A549 (cell line): Measurements from ENCODE around the gene XRCC6.

Experiments
- ELK1 ChIP-seq: fragments of 150-350 bp; IDR thresholded peaks from 2 replicates; pipeline ENCODE4 v1.6.1; 2014; ENCODE audit warnings: low read depth, mild to moderate bottlenecking, low read length
- HES2 ChIP-seq: fragments of >200 bp; sonication (Bioruptor Twin); formaldehyde crosslinking; IDR thresholded peaks from 2 replicates; pipeline ENCODE4 v1.6.1; 2016
- KDM1A ChIP-seq: fragments of 200-600 bp; sonication (generic); IDR thresholded peaks from 2 replicates; pipeline ENCODE4 v1.6.1; 2016; ENCODE audit warnings: low read depth, mild to moderate bottlenecking
- RFX5 ChIP-seq: fragments of 450-650 bp; IDR thresholded peaks from 2 replicates; pipeline ENCODE4 v1.7.1; 2014; ENCODE audit warnings: antibody characterized with exemption, mild to moderate bottlenecking, moderate library complexity
- TP53 ChIP-seq: fragments of 250-450 bp; sonication (Bioruptor Pico); IDR thresholded peaks from 2 replicates; pipeline ENCODE4 v1.5.0; 2021; ENCODE audit warnings: mild to moderate bottlenecking, moderate library complexity
- TF ChIP-seq, protein P1 (sequence below): fragments of 200-600 bp; sonication (generic); IDR thresholded peaks from 2 replicates; pipeline ENCODE4 v1.6.1; 2016; ENCODE audit warnings: antibody characterized with exemption, mild to moderate bottlenecking, moderate library complexity
- TF ChIP-seq, protein P2 (sequence below): fragments of >200 bp; sonication (Bioruptor Twin); formaldehyde crosslinking; IDR thresholded peaks from 3 replicates; pipeline ENCODE4 v1.5.1; 2016

DNA sequence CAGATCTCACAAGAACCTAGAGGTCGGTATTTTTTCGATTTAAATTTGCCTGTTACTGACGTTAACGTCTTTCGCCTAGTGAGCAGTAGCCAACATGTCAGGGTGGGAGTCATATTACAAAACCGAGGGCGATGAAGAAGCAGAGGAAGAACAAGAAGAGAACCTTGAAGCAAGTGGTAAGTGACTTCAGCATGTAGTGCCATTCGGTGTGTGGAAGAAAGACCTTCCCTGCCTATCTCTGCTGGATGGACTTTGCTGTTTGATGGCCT is 750 bp downstream of the XRCC6 start:
- no peak for TF ChIP-seq KDM1A
- TF ChIP-seq, protein P1, sequence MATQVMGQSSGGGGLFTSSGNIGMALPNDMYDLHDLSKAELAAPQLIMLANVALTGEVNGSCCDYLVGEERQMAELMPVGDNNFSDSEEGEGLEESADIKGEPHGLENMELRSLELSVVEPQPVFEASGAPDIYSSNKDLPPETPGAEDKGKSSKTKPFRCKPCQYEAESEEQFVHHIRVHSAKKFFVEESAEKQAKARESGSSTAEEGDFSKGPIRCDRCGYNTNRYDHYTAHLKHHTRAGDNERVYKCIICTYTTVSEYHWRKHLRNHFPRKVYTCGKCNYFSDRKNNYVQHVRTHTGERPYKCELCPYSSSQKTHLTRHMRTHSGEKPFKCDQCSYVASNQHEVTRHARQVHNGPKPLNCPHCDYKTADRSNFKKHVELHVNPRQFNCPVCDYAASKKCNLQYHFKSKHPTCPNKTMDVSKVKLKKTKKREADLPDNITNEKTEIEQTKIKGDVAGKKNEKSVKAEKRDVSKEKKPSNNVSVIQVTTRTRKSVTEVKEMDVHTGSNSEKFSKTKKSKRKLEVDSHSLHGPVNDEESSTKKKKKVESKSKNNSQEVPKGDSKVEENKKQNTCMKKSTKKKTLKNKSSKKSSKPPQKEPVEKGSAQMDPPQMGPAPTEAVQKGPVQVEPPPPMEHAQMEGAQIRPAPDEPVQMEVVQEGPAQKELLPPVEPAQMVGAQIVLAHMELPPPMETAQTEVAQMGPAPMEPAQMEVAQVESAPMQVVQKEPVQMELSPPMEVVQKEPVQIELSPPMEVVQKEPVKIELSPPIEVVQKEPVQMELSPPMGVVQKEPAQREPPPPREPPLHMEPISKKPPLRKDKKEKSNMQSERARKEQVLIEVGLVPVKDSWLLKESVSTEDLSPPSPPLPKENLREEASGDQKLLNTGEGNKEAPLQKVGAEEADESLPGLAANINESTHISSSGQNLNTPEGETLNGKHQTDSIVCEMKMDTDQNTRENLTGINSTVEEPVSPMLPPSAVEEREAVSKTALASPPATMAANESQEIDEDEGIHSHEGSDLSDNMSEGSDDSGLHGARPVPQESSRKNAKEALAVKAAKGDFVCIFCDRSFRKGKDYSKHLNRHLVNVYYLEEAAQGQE, result no peak
- TF ChIP-seq, protein P2, sequence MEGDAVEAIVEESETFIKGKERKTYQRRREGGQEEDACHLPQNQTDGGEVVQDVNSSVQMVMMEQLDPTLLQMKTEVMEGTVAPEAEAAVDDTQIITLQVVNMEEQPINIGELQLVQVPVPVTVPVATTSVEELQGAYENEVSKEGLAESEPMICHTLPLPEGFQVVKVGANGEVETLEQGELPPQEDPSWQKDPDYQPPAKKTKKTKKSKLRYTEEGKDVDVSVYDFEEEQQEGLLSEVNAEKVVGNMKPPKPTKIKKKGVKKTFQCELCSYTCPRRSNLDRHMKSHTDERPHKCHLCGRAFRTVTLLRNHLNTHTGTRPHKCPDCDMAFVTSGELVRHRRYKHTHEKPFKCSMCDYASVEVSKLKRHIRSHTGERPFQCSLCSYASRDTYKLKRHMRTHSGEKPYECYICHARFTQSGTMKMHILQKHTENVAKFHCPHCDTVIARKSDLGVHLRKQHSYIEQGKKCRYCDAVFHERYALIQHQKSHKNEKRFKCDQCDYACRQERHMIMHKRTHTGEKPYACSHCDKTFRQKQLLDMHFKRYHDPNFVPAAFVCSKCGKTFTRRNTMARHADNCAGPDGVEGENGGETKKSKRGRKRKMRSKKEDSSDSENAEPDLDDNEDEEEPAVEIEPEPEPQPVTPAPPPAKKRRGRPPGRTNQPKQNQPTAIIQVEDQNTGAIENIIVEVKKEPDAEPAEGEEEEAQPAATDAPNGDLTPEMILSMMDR, result no peak
- TF ChIP-seq ELK1, result no peak
- TF ChIP-seq TP53 (CRISPR knock-in tag), result no peak
- no peak for TF ChIP-seq HES2
- no peak for TF ChIP-seq RFX5
